Activated effector memory CD4-positive, alpha-beta T cell treated with anti-CD3 and anti-CD28 coated beads, Interleukin-2, amount 50 U/mL, for 16 hours (primary cell): ENCODE measurements around the gene GPATCH3.
"Not testable (repeated sequence)": the region's sequence is repeated elsewhere in the genome, so short reads cannot be mapped to it uniquely, and the experiment has no call there.

Experiments
- DNase-seq: peaks from one replicate; pipeline ENCODE4 v3.0.0-alpha.2; 2020

The GPATCH3 gene

DNA sequence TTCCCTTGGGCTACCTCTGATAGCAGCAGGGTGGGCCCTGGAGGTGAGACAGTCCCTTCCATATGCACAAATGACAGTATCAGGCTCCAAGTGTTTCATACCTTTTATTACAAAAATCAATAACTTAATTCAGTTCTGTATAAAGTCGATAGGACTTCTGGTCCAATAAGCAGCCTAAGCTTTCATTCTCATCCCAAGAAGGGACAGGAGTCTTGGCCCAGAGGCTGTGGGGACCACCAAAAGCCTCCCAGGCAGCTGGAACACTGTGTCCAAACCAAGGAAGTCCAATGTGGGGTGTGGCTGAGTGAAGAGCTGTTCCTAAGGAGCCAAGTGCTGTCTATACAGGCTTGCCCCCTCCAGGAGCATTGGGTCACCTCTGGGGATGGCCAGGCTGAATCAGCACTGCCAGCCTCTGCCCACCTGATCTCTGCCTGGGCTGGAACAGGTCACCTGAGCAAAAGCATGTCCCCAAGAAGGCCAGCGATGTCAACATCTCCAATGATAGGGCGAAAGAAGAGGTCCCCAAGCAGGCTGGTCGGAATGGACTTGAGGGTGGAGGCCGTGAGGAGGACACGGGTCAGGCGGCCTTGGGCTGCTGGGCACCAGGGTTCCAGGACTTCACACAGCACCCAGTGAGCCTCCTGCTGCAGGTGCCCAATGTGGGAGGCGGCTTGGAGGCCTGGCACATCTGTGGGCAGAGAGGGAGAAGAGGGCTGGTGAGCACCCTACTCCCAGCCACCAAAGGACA is 11.3 kb upstream of the GPATCH3 start:
- DNase-seq: no peak

DNA sequence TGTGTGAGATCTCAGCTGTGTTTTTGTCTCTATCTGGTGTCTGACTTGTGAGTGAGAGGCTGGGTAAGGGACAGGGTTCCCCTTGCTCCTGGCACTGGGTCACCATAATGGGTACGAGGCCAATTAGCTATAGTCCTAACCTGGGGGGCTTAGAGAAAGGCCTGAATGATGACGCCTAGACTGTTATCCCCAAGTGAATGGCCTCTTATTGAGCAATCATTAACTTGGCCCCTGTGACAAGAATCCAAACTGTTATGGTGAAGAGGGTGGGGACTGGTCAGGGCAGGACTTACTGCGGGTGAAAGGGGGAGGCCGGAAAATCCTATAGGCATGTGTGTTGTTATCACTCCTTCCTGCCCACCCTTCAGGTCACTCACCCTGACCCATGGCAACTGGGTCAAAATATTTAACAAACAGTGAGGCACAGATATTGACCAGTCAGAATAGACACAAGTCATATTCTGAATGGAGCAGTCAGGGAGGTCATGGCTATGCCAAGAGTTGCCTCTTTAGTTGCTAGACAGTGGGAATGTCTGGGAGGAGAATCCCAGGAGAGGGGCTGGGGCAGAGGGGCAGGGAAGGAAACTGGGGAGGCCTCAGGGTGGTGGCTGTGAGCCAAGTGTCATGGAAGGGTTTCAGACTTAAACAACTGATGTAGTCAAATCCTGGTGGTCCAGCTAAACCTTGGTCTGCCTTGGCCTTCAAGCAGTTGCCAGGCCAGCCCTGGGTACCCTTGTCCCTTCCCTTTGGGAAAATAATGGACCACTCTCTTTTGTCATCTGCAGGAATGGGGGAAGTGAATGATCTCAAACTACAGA is 10.3 kb upstream of the GPATCH3 start:
- no peak for DNase-seq

DNA sequence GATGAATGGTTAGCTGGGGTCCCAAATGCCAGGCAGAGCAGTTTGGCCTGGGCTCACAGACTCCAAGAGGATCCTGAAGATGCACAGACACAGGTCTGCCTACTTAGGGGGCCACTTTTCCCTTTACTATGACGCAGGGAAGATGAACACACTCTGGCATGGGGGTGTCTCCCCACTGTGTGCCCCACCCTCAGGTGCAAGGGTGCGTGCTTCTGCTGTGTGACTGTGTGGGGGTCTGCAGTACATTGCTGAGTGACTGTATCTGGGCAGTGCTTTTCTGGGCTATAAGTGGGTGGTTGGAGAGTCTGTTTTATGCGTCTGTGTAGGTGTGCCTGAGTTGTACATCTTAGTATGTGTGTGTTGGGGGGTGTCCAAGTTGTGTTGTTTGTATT is 9.7 kb upstream of the GPATCH3 start:
- DNase-seq: no peak

- no peak for DNase-seq
Measured at GRCh38 chr1:26907071-26907917, 7.0 kb upstream of the GPATCH3 start.

DNA sequence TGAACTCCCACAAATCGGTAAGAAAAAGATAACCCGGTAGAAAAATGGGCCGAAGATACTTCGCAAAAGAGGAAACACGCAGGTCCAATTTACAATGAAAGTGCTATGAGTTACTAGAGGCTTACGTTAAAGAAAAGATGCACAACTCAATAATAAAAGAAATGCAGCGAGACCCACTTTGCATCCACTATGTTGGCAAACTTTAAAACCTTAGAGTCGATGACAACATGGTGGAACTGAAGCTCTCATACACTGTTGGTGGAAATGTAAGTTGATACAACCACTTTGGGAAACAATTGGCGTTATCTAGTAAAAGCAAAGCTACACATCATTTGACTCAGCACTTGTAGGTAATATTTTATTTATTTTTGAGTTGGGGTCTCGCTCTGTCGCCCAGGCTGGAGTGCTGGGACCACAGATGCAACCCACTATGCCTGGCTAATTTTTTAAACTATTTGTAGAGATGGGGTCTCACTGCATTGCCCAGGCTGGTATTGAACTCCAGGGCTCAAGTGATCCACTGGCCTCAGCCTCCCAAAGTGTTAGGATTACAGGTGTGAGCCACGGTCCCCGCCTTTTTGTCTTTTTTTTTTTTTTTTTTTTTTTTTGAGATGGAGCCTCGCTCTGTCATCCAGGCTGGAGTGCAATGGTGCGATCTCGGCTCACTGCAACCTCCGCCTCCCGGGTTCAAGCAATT is 696 bp upstream of the GPATCH3 start:
- no peak for DNase-seq

GRCh38 chr1:26897351-26897750 is 2.9 kb downstream of the GPATCH3 start:
- no peak for DNase-seq

- no peak for DNase-seq
Measured at GRCh38 chr1:26894263-26894662, 6.0 kb downstream of the GPATCH3 start.

DNA sequence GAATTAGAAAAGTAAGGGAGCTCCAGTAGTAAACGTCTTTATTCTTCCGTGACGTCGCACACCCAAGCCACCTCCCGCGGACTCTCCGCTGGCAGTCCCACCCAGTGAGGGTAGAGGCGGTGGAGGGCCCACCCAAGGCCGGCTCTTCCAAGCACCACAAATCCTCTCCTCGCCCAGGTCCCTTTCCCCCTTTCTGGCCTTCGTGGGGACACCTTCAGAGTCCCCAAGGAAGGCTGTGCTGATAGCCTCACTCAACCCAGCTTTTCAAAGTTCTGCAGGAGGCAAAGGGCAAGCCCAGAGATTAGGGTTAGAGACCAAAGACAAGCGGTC is 9.8 kb downstream of the GPATCH3 start:
- DNase-seq: no peak

GRCh38 chr1:26889551-26890466 is 10.5 kb downstream of the GPATCH3 start, which contains the start of gene GPN2:
TSS of gene GPN2 (minus strand) at chr1:26890283. CDS start at chr1:26890096, 187 bp downstream.
- peak; percentile 93 for DNase-seq

DNA sequence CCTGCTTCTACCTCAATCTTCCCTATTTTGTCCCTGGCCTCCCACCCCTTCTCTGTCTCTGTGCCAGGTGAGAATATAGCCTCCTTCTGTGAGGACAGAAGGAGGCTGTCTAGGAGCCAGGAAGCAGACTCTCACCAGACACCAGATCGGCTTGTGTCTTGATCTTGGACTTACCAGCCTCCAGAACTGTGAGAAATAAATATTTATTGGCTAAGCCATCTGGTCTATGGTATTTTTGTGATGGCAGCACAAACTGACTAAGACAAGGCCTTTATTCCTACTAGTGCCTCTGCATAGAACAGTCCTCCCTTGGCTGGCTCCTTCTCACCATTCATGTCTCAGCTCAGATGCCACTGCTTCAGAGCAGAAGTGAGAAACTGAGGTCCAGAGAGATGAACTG is 12.0 kb downstream of the GPATCH3 start:
- DNase-seq: no peak

DNA sequence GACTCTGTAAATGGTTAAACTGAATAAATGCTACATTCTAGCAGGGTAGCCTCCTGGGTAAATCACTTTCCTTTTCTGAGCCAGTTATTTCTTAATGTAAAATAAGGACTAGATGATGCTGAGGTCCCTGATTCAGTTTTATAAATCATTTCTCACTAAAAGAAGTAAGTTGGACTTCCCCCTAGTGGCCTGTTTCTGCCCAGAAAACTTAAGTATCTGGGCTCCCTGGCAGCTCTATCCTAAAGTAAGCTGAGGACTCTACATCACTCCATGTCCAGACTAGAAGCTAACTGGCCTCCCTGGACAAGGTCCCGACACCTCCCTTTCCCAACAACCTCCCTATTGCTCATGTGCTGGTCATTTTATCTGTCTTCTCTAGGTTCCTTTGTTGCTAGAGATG is 13.1 kb downstream of the GPATCH3 start:
- no peak for DNase-seq

DNA sequence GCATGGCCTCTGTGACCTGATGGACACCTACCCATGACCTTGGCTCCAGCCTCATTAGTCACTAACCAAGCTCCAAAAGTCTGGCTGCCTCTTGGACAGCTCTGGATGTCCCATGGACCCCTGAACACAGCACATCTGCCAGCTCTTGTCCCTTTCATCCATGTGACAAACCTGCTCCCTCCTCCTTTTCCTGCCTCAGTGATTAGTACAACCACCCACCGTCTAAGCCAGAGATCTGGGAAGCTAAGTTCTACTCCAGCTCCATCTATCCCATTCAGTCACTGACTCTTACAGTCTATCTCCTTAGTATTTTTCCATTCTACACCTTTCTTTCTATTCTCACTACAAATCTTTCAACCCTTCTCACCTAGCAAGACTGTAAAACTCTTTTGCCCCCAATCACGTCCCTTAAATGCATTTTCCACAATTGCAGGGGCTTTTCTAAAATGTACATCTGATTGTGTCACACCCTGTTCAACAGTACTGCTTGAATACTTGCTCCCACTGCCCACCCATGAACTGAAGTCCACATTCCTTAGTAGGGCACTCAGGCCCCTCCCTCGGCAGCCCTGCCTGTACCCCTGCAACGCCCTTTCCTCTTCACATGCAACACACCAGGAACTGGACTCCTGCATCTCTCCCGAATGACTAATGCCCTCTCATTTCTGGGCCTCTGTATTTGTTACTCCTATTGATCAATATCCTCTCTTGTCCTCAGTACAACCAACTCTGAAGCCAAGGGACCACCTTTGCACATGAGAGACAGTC is 17.4 kb downstream of the GPATCH3 start:
- DNase-seq: no peak

DNA sequence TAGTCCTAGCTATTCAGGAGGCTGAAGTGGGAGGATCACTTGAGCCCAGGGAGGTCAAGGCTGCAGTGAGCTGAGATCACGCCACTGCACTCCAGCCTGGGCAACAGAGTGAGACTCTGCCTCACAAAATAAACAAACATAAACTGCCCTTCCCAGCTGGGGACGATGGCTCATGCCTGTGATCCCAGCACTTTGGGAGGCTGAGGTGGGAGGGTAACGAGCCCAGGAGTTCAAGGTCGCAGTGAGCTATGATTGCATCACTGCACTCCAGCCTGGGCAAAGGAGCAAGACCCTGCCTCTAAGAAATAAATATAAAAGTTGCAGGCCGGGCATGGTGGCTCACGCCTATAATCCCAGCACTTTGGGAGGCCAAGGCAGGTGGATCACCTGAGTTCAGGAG is 18.7 kb downstream of the GPATCH3 start:
- not testable (repeated sequence) for DNase-seq

DNA sequence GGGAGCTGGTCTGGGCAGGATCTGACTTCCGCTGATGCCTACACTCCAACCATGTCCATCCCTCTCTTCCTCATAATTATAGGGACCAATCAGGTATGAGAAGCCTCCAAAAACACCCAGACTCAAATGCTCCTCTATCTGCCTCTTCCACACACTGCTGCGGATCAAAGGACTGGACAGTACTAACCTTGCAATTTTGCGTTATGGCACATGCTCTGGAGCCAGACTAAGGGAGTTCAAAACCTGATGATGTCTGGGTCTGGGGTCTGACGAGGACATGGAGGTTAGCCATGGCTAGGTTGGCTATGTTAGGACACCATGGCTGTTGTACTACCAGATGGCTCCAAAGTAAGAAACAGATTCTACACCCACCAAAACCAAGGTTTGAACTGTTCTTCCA is 20.5 kb downstream of the GPATCH3 start:
- no peak for DNase-seq

DNA sequence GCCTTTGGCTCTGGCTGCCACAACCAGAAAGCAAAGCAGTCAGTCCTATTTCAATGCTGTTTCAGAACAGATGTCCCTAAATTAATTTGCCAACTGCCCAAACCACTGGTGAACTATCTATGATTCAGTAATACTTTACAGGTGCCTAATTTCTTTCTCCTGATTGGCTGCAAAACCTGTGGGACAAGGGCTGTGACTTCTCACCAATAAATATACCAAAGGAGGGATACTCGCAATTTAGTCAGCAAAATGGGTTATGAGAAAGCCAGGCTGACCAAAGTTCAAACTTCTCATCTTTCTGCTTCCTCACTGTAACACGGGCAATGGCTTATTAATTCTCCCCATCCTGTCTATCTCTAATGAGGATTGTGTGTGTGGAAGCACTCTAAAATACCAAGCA is 22.9 kb downstream of the GPATCH3 start:
- no peak for DNase-seq

- no peak for DNase-seq
Measured at GRCh38 chr1:26874896-26875295, 25.4 kb downstream of the GPATCH3 start.

DNA sequence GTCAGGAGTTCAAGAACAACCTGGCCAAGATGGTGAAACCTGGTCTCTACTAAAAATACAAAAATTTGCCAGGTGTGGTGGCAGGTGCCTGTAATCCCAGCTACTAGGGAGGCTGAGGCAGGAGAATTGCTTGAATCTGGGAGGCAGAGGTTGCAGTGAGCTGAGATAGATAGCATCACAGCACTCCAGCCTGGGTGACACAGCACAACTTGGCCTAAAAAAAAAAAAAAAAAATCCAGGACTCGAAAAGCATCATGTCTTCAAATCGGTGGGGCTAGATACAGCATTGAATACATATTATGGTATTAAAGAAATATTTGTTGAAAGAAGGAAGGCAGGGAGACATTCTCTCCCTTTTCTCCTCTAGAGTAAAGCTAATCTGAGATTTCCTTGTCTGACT is 27.2 kb downstream of the GPATCH3 start:
- not testable (repeated sequence) for DNase-seq

DNA sequence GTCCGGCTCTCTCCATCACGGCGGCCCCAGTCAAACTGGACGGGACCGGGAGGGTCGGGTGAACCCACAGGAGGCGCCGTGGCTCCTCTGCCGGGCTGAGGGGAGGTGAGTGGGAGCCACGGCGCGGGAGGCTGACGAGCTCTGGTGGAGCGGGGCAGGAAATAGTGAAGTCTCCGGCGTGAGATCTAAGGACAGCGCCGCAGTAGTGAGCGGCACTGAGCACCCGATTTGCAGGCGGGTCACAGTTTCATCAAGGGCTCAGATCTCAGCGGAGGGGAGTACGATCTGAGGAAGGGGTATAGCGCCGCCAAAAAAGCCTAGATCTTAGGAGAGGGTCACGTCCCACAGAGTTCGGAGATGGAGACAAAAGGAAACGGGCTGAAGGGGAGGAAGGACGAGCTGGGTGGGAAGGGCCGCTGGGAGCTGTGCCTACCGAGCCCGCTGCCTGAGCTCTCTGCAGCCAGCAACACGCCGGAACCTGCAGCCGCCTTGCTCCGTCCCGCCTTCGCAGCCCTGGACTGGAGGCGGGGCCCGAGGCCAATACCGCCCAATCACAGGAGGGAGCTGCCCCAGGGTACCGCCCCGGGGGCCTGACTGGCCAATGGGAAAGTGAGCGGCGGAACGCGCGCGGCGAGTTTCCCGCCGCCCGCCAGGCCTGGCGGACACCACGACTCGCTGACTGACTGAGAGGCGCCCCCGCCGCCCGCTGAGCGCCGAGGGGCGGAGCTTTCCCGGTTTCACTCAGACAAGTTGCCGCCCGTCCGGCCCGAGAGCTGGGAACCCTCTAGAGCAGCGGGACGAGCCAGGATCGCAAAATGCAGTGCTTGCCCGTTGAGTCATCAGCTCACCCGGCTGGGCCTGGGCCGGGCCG is 35.4 kb downstream of the GPATCH3 start:
- DNase-seq: peak; percentile 98

GRCh38 chr1:26863685-26864077 is 36.6 kb downstream of the GPATCH3 start:
- DNase-seq: no peak
